WTC11 (cell line): ENCODE results near the gene ADAM17.

Experiments used
- ZBTB21 ChIP-seq: sonication (generic); formaldehyde crosslinking; IDR thresholded peaks from 2 replicates; pipeline ENCODE4 v1.8.1; 2023; ENCODE audit warnings: mild to moderate bottlenecking, missing genetic modification reagents, borderline replicate concordance
- ZNF121 ChIP-seq: sonication (generic); formaldehyde crosslinking; IDR thresholded peaks from 2 replicates; pipeline ENCODE4 v1.8.0; 2023; ENCODE audit warnings: missing genetic modification reagents
- ZNF416 ChIP-seq: fragments of 250-450 bp; sonication (Bioruptor Pico); IDR thresholded peaks from 2 replicates; pipeline ENCODE4 v1.9.0; 2021; ENCODE audit warnings: mild to moderate bottlenecking, inconsistent platforms
- TF ChIP-seq, protein P1 (sequence below): fragments of 200-600 bp; IDR thresholded peaks from 2 replicates; pipeline ENCODE4 v1.8.0; 2022; ENCODE audit warnings: antibody characterized with exemption

- no peak for TF ChIP-seq ZNF416 (CRISPR knock-in tag)
- no peak for TF ChIP-seq ZBTB21
- TF ChIP-seq, protein P1, sequence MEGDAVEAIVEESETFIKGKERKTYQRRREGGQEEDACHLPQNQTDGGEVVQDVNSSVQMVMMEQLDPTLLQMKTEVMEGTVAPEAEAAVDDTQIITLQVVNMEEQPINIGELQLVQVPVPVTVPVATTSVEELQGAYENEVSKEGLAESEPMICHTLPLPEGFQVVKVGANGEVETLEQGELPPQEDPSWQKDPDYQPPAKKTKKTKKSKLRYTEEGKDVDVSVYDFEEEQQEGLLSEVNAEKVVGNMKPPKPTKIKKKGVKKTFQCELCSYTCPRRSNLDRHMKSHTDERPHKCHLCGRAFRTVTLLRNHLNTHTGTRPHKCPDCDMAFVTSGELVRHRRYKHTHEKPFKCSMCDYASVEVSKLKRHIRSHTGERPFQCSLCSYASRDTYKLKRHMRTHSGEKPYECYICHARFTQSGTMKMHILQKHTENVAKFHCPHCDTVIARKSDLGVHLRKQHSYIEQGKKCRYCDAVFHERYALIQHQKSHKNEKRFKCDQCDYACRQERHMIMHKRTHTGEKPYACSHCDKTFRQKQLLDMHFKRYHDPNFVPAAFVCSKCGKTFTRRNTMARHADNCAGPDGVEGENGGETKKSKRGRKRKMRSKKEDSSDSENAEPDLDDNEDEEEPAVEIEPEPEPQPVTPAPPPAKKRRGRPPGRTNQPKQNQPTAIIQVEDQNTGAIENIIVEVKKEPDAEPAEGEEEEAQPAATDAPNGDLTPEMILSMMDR = no peak
- no peak for TF ChIP-seq ZNF121 (CRISPR knock-in tag)
These were observed 16.1 kb downstream of the ADAM17 start for GRCh38 chr2:9539531-9539930.
